8988T (cell line): ENCODE data around the gene TMEM130.
A peak's percentile ranks its signal among the peaks of the same experiment; 100 is the strongest.
"Not testable (repeated sequence)": the region's sequence is repeated elsewhere in the genome, so short reads cannot be mapped to it uniquely, and the experiment has no call there.

Experiments
- DNase-seq: peaks from one replicate; pipeline ENCODE4 v3.0.0; 2011

Gene TMEM130

DNA sequence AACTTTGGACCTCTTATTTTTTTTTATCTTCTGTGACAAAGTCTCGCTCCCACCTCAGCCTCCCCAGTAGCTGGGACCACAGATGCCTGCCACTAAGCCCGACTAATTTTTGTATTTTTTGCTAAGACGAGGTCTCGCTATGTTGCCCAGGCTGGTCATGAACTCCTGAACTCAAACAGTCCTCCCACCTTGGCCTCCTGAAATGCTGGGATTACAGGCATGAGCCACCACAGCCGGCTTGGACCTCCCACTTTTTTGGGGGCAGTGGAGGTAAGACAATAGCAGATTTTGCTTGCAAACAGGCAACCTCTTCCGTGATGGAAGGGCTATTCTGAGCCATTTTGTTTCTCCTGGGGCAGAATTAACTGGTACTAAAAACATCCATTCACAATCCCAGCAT lies 7.3 kb upstream of the TMEM130 start:
- DNase-seq = no peak

DNA sequence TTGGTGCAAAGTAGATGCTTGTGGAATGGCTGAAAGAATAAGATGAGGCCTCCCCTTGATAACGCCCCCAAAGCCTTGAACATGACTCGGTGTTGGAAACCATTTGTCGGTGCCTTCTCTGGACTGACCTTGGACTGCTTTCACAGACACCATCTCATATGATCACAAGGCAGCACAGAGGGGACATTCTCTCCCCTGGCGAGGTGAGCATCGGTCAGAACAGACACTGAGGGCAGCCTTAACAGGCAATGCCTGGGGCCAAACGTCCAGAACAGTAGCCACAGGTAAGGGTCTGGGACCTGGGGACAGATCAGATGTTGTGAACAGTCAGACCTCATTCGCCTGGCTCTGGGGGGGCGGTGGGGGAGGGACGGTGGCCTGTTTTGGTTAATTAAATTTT lies 5.7 kb upstream of the TMEM130 start:
- no peak for DNase-seq

DNA sequence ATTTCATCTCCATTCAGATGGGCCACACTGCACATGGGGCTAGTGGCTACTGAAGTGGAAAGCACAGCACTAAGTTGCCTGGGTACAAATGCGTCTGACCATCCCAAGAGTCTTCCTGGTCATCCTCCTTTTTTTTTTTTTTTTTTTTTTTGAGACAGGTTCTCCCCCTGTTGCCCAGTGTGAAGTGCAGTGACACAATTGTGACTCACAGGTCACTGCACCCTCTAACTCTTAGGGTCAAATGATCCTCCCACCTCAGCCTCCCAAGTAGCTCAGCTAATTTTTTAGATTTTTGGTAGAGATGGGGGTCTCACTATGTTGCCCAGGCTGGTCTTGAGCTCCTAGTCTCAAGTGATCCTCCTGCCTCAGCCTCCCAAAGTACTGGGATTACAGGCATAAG lies 5.1 kb upstream of the TMEM130 start:
- DNase-seq = no peak

DNA sequence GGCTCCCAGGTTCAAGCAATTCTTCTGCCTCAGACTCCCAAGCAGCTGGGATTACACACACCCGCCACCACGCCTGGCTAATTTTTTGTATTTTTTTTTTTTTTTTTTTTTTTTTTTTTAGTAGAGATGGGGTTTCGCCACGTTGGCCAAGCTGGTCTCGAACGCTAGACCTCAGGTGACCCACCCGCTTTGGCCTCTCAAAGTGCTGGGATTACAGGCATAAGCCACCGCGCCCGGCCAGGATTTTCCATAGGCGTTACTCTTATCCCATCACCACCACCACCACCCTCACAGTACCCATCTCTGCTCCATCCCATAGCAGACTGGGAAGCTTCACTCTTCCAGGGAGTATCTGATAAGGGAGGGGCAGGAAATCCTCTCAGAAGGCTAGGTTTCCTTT lies 3.8 kb upstream of the TMEM130 start:
- DNase-seq = not testable (repeated sequence)

DNA sequence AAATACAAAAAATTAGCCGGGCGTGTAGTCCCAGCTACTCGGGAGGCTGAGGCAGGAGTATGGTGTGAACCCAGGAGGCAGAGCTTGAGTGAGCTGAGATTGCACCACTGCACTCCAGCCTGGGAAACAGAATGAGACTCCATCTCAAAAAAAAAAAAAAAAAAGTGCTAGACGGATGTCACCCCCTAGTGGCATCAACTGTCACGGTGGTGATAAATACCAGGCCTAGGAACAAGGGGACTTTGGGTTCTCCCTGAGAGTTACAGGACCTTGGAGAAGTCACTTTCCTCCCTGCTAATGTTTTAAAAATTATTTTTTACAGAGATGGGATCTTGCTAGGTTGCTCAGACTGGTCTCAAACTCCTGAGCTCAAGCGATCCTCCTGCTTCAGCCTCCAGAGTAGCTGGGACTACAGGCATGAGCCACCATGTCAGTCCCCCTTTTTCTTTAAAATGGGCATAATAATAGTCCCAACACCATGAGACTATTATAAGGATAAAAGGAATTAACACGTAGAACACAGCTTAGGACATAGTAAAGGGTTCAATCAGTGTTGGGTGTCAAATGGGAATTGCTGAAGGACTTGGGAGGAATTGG lies 2.6 kb upstream of the TMEM130 start:
- DNase-seq = no peak

DNA sequence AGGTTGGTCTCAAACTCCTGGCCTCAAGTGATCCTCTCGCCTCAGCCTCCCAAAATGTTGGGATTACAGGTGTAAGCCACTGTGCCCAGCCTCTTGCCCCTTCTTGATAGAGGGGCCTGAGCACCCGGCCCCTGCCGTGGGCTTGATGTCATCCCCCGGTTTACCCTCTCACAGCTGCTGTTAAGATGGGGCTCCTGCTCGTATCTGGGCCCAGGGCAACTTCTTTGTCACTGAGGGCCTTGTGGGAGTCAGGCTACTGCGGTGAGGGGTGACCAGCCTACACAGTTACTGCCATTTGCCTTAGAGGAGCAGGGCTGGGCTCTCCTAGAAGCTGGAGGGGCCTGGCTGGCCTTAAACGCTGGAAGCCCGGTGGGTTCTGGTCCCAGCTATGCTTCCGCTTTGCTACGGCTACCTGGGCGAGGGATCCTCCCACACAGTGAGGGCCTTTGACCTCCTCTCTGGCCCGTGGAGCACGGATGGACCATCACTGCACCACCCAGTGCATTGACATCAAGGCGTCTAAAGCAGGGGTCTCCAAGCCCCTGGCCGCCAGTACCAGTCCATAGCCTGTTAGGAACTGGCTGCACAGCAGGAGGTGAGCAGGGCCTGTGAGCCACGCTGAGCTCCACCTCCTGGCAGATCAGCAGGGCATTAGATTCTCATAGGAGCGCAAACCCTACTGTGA lies 1.1 kb upstream of the TMEM130 start:
- DNase-seq = no peak

DNA sequence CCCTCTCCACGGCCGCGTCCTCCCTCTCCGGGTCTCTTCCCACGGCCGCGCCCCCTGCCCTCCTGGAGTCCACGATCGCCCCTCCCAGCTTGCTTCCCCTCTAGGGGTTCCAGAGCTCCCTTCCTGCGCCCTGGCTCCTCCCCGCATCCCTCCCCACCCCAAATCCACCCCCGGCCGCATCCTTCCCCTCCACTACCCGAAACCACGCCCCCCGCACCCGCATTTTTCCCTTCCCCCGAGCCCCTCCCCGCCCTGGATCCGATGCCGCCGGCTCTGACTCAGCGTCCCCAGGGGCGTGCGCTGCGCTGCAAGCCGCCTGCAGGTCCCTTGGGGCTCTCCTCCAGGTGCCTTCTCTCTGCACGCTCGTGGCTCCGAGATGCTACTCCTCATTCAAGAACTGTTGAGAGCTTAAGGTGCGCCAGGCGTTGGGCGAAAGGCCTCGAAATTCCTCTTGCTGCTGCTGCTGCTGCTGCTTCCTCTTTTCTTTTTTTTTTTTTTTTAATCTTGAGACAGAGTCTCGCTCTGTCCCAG lies 372 bp upstream of the TMEM130 start:
- no peak for DNase-seq

DNA sequence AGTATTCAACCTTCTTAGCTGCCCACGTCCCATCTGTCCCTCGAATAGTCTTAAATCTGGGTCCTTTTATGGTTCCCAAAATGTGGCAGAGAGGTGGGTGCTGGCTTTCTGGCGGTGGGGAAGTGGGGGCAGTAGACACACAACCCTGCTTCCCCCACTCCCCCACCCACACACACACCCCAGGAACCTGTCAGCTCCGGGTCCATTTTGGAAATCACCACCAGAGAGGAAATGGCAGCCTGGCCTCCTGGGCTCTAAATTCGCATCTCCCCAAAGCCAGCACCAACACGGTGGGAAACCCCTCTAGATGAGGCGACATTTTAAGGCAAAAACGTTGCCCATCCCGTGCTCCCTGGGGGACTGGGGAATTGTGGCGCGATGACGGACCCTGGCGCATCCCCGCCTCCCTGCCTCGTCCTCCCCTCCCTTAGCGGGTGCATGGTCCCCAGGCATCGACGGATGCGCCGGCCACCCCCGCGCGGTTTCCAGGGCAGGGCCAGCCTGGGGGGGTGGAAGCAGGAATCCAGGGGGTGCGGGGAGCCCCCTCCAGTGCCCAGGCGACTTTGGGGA lies 702 bp downstream of the TMEM130 start:
- DNase-seq = no peak

DNA sequence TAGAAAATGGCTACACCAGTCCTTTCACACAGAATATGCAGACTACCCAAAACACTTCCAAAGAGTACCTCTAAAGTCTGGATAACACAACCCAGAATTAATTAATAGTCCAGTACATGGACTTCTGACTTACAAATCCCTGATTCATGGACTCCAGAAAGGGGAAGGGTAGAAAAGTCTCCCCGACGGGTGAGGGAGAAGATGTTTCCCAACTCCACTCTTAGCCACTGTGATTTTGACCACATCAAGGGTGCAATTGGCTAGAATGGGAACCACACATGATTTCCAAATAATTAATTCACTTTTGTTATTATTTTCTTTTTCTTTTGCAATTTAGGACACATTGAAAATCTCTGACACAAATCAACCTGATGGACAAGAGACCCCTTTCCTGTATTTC lies 1.4 kb downstream of the TMEM130 start:
- DNase-seq = no peak

DNA sequence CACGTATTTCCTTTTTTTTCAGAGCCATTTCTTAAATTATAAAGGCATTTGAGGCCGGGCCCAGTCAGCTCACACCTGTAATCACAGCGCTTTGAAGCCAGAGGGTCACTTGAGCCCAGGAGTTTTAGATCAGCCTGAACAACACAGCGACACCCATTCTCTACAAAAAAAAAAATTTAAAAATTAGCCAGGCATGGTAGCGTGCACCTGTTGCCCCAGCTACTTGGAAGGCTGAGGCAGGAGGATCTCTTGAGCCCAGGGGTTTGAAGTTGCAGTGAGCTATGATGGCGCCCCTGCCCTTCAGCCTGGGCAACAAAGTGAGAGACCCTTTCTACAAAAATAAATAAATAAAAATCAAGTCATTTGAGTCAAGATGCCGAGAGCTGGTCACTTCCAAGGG lies 3.0 kb downstream of the TMEM130 start:
- DNase-seq = no peak

DNA sequence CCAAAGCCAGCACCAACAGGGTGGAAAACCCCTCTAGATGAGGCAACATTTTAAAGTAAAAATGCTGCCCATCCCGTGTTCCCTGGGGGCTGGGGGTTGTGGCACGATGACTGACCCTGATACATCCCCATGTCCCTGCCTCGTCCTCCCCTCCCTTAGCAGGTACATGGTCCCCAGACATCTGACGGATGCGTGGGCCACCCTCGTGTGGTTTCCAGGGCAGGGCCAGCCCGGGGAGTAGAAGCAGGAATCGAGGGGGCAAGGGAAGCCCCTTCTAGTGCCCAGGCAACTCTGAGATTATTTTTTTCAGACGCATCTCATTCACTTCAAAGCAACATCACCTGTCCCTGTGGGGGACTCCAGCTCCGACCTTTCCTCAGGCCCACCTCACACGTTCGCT lies 3.5 kb downstream of the TMEM130 start:
- no peak for DNase-seq

DNA sequence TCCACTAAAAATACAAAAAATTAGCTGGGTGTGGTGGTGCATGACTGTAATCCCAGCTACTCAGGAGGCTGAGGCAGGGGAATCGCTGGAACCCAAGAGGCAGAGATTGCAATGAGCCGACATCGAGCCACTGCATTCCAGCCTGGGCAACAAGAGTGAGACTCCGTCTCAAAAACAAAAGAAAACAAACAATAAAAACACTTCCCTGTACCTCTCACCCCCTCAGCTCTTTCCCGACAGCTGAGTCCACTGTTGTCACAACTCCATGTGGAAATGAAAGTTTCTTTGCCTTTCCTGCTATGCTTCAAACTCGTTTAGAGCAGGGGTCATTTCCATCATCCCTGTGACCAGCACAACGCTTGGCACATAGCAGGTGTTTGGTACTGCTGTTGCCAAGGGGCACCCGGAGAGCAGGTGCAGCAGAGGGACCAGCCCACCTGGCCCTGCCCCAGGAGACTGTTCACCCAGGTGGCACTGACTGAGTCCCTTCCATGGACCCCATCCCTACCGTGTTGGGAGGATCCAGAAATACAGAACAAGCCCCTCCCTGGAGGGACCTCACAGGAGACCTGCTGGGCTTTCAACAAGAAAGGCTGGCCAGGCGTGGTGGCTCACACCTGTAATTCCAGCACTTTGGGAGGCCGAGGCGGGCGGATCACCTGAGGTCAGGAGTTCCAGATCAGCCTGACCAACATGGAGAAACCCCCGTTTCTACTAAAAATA lies 4.9 kb downstream of the TMEM130 start:
- DNase-seq = no peak

DNA sequence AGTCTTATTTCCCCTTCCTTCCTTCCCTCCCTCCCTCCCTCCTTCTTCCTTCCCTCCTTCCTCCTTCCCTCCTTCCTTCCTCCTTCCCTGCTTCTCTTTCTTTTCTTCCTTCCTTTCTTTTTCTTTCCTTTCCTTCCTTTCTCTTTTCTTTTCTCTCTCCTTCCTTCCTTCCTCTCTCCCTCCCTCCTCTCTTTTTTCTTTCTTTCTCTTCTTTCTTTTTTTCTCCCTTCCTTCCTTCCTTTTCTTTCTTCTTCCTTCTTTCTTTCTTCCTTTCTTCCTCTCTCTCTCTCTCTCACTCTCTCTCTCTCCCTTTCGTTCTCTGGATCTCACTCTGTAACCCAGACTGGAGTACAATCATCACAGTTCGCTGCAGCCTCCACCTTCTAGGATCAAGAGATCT lies 6.2 kb downstream of the TMEM130 start:
- no peak for DNase-seq

DNA sequence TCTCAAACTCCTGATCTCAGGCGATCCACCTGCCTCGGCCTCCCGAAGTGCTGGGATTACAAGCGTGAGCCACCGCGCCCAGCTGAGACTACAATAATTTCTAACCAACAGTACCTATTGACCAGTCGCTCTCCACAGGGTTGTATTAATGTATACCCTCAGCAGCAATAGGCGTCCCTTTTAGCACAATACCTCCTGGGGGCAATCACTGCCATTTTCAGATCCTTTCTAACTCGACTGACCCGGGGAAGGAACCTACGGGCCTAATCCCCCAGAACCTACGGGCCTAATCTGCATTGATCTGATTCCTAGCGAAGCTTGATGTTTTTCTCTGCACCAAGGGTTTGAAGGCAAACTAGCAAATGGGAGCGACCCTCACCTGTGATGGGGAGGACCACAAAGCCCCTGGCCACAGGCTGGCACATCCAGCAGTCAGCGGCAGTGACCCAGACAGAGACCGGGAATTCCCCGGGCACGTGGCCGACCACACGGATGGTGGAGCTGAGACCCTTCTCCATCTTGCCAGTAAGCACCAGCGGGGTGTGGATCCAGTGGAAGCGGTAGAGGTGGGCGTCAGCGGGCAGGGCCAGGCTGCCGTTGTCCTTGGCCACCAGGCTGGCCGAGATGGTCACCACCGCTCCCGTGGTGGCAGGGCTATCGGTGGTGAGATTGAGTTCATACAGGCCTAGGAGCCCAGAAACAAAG lies 6.9 kb downstream of the TMEM130 start:
- no peak for DNase-seq

DNA sequence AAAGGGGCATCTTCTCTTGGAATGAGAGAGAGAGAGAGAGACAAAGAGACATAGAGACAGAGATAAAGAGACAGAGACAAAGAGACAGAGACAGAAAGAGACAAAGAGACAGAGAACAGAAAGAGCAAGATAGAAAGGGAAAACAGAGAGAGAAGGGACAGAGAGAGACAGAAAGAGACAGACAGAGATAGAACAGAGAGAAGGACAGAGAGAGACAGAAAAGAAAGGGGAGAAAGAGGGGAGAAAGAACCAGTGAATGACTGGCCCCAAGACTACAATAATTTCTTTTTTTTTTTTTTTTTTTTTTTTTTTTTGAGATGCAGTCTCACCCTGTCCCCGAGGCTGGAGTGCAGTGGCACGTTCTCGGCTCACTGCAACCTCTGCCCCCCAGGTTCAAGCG lies 7.6 kb downstream of the TMEM130 start:
- DNase-seq = no peak

DNA sequence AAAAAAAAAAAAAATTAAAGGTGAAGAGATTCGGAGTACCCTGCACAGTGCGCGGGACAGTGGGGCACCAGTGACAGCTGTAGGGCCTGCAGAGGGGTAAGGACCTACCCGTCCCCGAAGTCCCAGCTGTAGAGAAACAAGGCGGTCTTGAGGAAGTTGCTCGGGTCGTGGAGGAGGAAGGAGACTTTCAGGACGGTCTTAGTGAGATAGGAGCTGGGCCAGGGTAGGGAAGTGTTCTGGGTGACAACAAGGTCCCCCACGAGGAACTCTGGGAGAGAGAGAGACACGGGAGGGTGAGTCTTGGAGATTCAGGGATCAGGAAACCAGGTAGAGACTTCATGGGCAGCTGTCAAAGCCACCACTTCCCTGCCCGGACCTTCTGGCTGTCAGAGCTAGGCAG lies 9.7 kb downstream of the TMEM130 start:
- no peak for DNase-seq

DNA sequence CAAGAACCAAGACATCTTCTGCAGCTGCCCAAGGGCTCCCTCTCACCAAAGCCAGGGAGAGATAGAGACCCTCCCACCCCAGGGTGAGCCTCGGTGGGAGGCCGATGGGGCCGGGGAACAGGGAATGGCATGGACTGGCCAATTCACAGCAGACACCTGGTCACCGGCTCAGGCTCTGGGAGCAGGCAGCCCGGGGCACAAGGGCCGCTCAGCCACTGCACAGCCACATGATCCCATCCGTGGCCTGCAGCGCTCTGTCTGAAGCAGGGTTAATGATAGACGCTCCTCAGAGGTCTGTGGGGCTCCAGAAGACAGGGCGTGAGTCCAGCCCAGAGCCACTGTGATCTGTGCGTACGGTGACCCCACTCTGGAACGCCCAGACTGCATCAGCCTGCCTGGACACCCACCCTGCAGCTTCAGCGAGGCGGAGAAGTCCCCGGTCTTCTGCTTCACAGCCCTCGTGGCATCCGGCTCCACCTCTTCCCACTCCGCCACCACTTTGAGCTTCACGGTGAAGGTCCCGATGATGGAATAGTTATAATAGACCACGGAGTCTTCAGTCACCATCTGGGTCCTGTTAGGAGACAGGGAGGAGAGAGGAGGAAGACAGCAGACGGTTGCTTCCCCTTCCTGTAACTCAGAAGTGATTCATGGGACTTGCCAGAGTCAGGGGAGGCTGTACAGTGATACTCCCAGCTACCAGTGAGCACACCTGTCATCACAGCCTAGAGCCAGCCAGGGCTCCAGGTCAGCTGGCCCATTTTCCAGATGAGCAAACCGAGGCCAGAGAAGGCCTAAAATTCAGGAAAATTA lies 14.0 kb downstream of the TMEM130 start:
- no peak for DNase-seq

DNA sequence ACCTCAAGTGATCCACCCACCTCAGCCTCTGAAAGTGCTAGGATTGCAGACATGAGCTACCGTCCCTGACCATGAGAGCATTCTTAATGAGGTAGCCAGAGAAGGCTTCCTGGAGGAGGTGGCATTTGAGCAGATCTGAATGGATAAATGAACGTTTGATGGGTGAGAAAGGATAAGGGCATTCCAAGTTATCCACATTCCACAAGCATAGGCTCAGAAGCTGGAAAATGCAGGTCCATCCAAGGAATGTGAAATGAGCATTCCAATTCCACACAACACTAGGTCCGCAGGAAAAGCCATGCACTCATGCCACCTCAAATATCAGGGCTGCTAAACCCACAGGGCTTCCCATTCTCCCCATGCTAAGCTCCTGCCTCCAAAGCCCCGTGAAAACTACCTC lies 17.0 kb downstream of the TMEM130 start:
- no peak for DNase-seq

DNA sequence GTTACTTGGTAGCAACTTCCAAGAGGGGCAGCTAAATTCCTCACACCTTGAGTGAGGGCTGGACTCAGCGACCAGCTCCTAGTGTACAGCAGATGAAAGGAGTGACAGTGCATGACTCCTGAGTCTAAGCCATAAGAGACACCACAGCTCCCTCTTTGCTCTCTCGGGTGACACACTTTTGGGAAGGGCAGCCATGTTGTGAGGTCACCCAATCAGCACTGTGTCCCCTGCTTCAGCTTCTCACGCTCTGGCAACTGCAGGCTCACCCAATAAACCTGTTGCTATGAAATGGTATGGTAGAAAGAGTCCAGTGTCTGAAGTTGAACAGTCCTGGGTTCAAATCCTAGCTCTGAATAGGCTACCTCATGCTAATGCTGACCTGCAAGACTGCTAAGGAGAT lies 20.9 kb downstream of the TMEM130 start:
- DNase-seq = no peak

DNA sequence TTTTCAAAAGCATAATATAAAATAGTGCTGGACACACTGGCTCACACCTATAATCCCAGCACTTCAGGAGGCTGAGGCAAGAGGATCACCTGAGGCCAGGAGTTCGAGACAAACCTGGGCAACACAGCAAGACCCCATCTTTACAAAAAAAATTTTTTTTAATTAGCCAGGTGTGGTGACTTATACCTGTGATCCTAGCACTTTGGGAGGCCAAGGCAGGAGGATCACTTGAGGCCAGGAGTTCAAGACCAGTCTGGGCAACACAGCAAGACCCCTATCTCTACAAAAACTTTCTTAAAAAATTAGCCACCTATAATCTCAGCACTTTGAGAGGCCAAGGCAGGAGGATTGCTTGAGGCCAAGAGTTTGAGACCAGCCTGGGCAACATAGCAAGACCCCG lies 27.3 kb downstream of the TMEM130 start:
- DNase-seq = not testable (repeated sequence)

DNA sequence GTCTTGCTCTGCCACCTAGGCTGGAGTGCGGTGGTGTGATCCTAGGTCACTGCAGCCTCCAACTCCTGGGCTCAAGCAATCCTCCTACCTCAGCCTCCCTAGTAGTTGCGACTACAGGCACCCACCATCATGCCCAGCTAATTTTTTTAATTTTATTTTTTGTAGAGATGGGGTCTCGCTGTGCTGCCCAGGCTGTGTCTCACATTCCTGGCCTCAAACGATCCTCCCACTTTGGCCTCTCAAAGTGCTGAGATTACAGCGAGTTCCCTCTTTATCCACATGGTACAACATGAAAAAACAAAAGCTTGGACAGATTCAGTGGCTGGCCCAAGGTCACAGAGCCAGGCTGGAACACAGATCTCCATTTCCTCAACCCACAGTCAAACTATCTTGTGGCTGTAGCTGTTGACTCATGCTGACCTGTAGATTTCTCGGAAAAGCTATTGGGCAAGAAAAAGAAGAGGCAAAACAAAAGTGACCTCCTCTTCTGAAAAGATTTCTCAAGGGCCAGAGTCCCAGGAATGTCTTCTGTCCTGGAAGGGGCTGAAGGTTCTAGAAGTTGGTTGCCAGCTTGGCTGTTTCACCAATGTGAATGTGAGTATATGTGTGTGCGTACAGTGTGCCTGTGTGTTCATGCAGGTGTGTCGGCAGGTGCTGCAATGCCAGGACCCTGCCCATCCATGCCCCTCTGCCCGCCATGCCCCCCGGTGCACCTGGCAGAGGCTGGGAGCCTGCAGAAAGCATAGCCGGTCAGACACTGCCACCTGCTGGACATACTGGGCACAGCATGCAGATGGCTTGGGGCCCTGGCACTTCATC lies 28.4 kb downstream of the TMEM130 start:
- DNase-seq = peak; percentile 56
